ENCODE data around the gene XYLT1.

Gene XYLT1

DNA sequence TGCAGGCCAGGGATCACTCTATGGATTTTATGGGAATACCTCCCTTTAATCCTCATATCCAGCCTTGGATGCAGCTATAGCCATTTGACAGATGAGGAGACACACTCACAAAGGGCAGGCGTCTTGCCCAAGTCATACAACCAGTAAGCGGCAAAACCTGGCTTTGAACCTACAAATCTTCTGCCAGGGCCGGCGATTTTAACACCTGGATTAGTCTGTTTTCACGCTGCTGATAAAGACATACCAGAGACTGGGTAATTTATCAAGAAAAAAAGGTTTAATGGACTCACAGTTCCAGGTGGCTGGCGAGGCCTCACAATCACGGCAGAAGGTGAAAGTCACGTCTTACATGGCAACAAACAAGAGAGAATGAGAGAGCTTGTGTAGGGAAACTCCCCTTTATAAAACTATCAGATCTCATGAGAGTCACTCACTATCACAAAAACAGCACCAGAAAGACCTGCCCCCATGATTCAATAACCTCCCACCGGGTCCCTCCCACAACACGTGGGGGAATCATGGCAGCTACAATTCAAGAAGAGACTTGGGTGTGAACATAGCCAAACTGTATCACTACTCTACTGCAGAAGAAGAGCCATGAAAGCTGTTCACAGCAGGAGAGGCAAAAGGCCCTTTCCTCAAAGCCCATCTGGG is 67.5 kb downstream of the XYLT1 start:
- no peak for DNase-seq (ENCODE audit: low spot score)

GRCh38 chr16:17397499-17397891 is 73.3 kb downstream of the XYLT1 start:
- peak; percentile 98 for DNase-seq (ENCODE audit: low spot score)

- peak; percentile 61 for DNase-seq (ENCODE audit: low spot score)
Measured at GRCh38 chr16:17396762-17397498, 73.8 kb downstream of the XYLT1 start.

- DNase-seq (ENCODE audit: low spot score) = no peak
Measured at GRCh38 chr16:17395849-17396480, 74.8 kb downstream of the XYLT1 start.

DNA sequence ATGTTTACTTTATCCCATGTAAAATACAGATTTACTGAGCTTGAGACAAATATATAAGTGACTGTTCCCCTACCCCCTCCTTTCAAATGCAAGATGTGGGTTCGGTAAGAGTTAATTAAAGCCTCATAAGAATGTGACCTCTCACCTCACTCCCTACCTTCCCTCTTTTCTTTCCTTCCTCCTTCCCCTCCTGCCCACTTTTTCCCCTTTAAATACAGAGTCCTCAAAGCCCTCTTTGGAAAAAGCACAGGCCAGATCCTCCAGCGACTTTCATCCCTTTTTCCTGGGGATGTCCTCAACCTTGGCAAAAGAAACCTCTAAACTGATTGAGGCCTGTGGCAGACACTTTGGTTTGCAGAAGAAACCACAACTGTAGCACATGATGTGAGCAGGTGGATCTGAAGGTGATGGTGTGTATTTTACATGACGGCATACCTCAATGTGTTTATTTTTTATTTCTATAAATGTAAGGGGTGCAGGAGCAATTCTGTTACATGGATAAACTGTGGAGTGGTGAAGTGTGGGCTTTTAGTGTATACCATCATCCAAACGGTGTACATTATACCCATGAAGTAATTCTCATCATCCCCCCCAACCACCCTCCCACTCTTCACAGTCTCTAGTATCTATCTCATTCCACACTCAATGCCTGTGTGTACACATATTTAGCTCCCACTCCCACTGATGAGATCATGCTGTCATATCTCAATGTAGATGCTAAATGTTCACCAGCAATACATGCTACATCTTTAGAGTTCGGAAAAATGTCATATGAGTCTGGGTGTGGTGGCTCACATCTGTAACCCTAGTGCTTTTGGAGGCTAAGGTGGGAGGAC is 77.7 kb downstream of the XYLT1 start:
- DNase-seq (ENCODE audit: low spot score) = no peak

DNA sequence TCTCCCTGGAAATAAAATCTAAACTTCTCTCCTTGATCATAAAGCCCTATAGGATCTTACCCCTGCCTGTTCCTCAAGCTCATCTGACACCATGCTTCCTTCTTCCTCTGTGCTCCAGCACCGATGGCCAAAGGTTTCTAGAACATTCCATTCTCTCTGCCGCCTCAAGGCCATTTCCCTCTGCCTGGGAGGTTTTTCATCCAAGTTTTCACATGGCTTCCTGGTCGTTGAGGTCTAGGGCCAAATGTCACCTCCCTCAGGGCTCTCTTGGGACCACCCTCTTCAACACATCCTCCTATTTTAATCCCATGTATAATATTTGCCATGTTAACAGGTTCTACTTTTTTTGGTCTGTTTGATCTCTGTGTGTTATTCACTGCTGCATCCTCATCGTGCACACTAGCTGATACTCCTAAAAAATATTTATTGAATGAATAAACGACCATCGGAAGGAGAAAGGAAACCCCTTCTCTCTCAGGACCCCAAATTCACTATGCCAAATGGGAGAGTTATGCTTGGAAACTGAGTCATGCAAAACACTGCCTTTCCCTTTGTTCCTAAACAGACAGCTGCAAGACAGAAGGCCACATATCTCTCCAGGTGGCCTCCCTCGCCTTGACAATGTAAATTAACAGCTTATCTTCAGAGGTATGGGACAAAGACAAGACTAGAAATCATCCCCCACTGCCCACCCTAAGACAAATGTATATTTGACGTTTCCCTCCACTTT is 78.5 kb downstream of the XYLT1 start:
- no peak for DNase-seq (ENCODE audit: low spot score)

DNA sequence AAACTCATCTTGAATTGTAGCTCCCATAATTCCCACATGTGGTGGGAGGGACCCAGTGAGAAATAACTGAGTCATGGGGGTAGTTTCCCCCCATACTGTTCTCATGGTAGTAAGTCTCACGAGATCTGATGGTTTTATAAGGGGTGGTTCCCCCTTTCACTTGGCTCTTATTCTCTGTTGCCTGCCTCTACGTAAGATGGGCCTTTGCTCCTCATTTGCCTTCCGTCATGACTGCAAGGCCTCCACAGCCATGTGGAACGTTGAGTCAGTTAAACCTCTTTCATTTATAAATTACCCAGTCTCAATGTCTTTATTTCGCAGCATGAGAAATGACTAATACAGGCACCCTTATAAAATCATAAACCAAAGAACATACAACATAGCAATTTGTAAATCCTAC is 79.0 kb downstream of the XYLT1 start:
- no peak for DNase-seq (ENCODE audit: low spot score)

DNA sequence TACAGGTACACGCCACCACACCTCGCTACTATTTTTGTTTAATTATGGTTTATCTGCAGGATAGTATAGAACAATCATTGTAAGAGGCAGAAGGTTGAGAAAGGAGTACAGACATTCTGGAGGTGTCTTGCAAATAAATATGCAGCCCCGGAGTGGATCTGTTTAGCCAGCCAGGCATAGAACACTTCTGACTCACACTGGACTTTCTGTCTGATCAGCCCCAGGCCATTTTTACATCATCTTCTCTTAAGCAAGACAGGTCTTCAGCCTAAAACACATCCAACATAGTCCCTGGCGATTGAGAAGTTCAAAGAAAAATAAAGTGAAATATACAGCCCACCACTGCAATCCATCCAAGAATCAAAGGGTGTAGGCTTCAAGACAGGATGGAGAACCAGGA is 81.4 kb downstream of the XYLT1 start:
- DNase-seq (ENCODE audit: low spot score) = no peak

- DNase-seq (ENCODE audit: low spot score) = no peak
Measured at GRCh38 chr16:17387256-17387655, 83.5 kb downstream of the XYLT1 start.

- DNase-seq (ENCODE audit: low spot score) = no peak
Measured at GRCh38 chr16:17386229-17386628, 84.5 kb downstream of the XYLT1 start.

DNA sequence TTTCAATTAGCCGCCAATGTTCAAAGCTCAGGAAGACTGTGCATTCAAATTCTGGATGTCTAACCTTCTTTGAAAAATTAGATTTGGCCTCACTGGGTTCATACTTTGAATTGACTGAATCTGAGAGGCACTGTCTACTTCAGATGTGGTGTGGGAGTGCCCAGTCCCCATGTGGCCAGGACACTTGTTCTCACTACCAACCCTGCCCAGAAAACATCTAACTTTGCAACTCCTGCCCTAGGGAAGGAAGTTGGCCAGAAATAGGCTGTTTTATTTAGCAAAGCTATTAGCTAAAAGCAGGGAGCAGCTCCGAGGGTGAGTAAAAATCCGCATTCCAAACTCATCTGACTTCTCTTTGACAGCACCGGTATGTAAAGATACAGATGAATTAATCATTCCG is 86.3 kb downstream of the XYLT1 start:
- DNase-seq (ENCODE audit: low spot score) = no peak

GRCh38 chr16:17382949-17383863 is 87.6 kb downstream of the XYLT1 start:
- DNase-seq (ENCODE audit: low spot score) = no peak

- DNase-seq (ENCODE audit: low spot score) = no peak
Measured at GRCh38 chr16:17382514-17382913, 88.2 kb downstream of the XYLT1 start.

GRCh38 chr16:17381784-17382183 is 89.0 kb downstream of the XYLT1 start:
- DNase-seq (ENCODE audit: low spot score) = no peak

DNA sequence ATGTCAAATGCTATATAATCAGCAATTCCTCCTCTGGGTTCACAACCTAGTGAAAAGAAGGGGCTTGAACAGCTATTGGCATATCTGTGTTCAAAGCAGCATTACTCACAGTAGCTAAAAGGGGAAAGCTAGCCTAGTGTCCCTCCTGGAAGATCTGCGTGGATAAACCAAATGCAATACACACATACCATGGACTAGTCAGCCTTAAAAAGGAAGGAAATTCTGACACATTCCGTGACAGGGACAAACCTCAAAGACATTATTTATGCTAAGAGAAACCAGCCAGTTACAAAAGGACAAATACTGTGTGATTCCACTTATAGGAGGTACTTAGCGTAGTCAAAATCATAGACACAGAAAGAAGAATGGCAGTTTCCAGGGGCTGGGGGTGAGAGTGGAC is 90.1 kb downstream of the XYLT1 start:
- peak; percentile 96 for DNase-seq (ENCODE audit: low spot score)

DNA sequence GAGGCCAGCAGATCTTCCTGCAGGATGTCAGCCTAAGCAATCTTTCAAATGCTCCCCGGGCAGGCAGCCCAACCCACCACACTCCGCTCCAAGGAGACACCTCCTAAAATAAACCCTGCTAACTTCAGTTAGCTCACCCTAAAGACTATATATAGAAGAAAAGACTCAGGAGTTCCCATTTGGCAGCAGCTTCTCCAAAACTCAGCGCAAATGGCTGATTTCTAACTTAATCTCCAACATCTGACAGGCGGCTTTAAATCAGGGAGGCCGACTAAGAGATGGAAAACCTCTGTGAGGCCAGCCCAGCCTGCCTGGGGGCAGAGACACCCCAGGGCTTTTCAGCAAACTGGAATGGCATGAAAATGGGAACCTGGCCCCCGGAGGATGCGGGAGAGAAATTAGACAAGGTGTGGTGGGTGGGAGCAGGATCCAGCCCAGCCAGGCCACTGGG is 91.6 kb downstream of the XYLT1 start:
- DNase-seq (ENCODE audit: low spot score) = no peak

GRCh38 chr16:17377360-17378324 is 93.1 kb downstream of the XYLT1 start:
- no peak for DNase-seq (ENCODE audit: low spot score)

DNA sequence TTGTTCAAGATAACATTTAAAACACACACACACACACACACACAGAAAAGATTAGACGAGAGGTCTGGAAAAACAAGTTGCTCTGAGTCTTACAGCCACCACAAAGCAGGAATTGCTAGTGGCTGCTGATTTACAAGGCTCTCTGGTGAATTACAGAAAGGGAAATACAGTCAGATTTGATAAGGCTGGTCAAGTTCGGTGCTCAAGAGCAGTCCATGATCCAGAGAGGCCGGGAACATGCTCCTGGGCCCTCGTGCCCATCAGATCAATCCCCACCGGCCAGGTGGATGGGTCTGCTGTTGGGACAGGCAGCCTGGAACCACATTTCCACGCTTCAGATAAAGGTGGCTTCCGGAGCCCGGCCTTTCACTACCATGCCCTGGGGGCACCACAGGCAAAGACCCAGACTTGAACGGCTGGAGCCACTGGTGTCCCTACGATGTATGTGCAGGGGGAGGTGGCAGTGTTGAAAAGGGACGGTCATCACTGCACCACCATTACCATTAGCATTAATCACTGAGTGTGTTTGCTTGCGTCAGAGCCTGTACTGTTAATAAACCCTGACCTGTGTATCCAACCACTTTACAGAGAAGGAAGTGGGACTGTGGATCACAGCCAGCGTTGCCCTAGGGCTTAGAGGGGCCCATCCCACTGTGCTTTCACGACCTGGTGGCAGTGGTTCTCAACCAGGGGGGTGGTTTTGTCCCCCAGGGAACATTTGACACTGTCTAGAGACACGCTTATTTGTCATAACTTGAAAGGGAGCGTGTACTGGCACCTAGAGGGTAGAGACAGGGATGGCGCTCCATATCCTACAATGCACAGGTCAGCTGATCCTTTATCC is 95.1 kb downstream of the XYLT1 start:
- DNase-seq (ENCODE audit: low spot score) = no peak

Measured in kidney capillary endothelial cell (primary cell).